H1 (cell line): ENCODE results near the gene TC2N.

Experiments used
- CBX5 ChIP-seq: fragments of 300-800, 300-1000 bp; sonication (generic); IDR thresholded peaks from 2 replicates; pipeline ENCODE4 v1.7.1; 2016; ENCODE audit warnings: antibody characterized with exemption, low read length, low read depth
- CTBP2 ChIP-seq: IDR thresholded peaks from 2 replicates; pipeline ENCODE4 v1.7.0; 2011; ENCODE audit warnings: borderline replicate concordance, mild to moderate bottlenecking, moderate library complexity, mixed read lengths, low read length; ENCODE audit not compliant: insufficient read depth, insufficient read length
- HDAC2 ChIP-seq, 2 experiments: fragments of 300-600 bp in 1 of 2; sonication (generic) in 1 of 2; IDR thresholded peaks; 2 replicates each; pipeline ENCODE4 v1.6.1; 2011 to 2012; ENCODE audit warnings: low read depth in 2 of 2, low read length in 2 of 2, mild to moderate bottlenecking in 2 of 2, moderate library complexity in 2 of 2, borderline replicate concordance in 1 of 2, inconsistent platforms in 1 of 2
- JUND ChIP-seq: IDR thresholded peaks from 2 replicates; pipeline ENCODE4 v1.6.1; 2011; ENCODE audit warnings: mild to moderate bottlenecking, improper control_type of control experiment, low read length
- KDM1A ChIP-seq: fragments of 200-600, 300-600 bp; sonication (generic); IDR thresholded peaks from 2 replicates; pipeline ENCODE4 v1.7.1; 2016; ENCODE audit warnings: mild to moderate bottlenecking, low read length, borderline replicate concordance
- SIX5 ChIP-seq: IDR thresholded peaks from 2 replicates; pipeline ENCODE4 v1.6.1; 2011; ENCODE audit warnings: mild to moderate bottlenecking, low read depth, low read length
- TAF1 ChIP-seq: IDR thresholded peaks from 2 replicates; pipeline ENCODE4 v1.6.1; 2011; ENCODE audit warnings: mild to moderate bottlenecking, low read depth, low read length
- YY1 ChIP-seq: IDR thresholded peaks from 2 replicates; pipeline ENCODE4 v1.6.1; 2011; ENCODE audit warnings: low read depth, mild to moderate bottlenecking, low read length
- TF ChIP-seq, protein P1 (sequence below), 3 experiments: IDR thresholded peaks; 1 replicate in 2 of 3; 2 replicates in 1 of 3; pipeline versions ENCODE4 v1.5.1 to v1.6.1; 2011; ENCODE audit warnings: low read length in 3 of 3, mild to moderate bottlenecking in 3 of 3, inconsistent platforms in 2 of 3, low read depth in 1 of 3, moderate library complexity in 1 of 3; ENCODE audit not compliant: insufficient read depth in 1 of 3; ENCODE audit errors: control extremely low read depth in 1 of 3

DNA sequence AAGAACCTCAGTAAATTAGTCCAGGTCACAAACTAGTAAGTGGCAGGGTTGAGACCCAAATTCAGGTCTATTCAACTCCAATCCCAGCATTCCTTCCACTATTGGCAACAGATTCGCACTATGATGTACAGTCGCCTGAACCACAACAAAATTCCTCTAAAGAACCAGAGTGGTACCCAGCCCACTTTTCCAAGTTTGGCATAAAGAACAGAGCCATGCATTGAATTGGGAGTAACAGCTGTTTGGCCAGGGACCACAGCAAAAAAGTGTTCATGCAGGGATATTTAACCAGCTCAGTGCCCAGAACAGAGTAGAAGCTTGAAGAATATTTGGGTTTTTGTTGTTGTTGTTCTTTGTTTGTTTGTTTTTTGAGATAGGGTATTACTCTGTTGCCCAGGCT, 9.7 kb downstream of the TC2N start:
- TF ChIP-seq HDAC2 (IDR thresholded peaks at IDR 0.05; ENCODE audit: borderline replicate concordance in 1 of 2, low read depth in 2 of 2, low read length in 2 of 2) (no peak), CTBP2 (no peak), YY1 (no peak), JUND (no peak), TAF1 (no peak), SIX5 (no peak), CBX5 (no peak), KDM1A (0 out of 2 replicates have a peak, but pooled peaks have one; percentile 23)
- TF ChIP-seq, protein P1, sequence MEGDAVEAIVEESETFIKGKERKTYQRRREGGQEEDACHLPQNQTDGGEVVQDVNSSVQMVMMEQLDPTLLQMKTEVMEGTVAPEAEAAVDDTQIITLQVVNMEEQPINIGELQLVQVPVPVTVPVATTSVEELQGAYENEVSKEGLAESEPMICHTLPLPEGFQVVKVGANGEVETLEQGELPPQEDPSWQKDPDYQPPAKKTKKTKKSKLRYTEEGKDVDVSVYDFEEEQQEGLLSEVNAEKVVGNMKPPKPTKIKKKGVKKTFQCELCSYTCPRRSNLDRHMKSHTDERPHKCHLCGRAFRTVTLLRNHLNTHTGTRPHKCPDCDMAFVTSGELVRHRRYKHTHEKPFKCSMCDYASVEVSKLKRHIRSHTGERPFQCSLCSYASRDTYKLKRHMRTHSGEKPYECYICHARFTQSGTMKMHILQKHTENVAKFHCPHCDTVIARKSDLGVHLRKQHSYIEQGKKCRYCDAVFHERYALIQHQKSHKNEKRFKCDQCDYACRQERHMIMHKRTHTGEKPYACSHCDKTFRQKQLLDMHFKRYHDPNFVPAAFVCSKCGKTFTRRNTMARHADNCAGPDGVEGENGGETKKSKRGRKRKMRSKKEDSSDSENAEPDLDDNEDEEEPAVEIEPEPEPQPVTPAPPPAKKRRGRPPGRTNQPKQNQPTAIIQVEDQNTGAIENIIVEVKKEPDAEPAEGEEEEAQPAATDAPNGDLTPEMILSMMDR (IDR thresholded peaks at IDR 0.05; ENCODE audit: control extremely low read depth in 1 of 3, insufficient read depth in 1 of 3, low read depth in 1 of 3, low read length in 3 of 3): no peak
